Measurements from ENCODE around the gene USP13. TPM values are rescaled to one million over a fixed set of nuclear protein-coding genes. Genes with fewer than 3 reads are reported as not detected.

USP13 gene
- total RNA-seq, 1 experiment from 2014 or later = 22.7 TPM

GRCh38 chr3:179606534-179607085 lies 46.2 kb upstream of the USP13 start (continued):
- TF ChIP-seq, protein P1, sequence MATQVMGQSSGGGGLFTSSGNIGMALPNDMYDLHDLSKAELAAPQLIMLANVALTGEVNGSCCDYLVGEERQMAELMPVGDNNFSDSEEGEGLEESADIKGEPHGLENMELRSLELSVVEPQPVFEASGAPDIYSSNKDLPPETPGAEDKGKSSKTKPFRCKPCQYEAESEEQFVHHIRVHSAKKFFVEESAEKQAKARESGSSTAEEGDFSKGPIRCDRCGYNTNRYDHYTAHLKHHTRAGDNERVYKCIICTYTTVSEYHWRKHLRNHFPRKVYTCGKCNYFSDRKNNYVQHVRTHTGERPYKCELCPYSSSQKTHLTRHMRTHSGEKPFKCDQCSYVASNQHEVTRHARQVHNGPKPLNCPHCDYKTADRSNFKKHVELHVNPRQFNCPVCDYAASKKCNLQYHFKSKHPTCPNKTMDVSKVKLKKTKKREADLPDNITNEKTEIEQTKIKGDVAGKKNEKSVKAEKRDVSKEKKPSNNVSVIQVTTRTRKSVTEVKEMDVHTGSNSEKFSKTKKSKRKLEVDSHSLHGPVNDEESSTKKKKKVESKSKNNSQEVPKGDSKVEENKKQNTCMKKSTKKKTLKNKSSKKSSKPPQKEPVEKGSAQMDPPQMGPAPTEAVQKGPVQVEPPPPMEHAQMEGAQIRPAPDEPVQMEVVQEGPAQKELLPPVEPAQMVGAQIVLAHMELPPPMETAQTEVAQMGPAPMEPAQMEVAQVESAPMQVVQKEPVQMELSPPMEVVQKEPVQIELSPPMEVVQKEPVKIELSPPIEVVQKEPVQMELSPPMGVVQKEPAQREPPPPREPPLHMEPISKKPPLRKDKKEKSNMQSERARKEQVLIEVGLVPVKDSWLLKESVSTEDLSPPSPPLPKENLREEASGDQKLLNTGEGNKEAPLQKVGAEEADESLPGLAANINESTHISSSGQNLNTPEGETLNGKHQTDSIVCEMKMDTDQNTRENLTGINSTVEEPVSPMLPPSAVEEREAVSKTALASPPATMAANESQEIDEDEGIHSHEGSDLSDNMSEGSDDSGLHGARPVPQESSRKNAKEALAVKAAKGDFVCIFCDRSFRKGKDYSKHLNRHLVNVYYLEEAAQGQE (IDR thresholded peaks at IDR 0.05; ENCODE audit: low read depth) = no peak
- TF ChIP-seq FOSL1 (IDR thresholded peaks at IDR 0.05; ENCODE audit: low read depth) = no peak
- TF ChIP-seq YY1 (IDR thresholded peaks at IDR 0.05; ENCODE audit: extremely low read depth, insufficient replicate concordance, low read depth, low read length) = no peak
- TF ChIP-seq SP1 (IDR thresholded peaks at IDR 0.05; ENCODE audit: low read depth) = no peak
- no peak for TF ChIP-seq EGR1 (IDR thresholded peaks at IDR 0.05; ENCODE audit: low read depth)
- no peak for TF ChIP-seq CEBPB (IDR thresholded peaks at IDR 0.05; ENCODE audit: low read depth)
- TF ChIP-seq, protein P2, sequence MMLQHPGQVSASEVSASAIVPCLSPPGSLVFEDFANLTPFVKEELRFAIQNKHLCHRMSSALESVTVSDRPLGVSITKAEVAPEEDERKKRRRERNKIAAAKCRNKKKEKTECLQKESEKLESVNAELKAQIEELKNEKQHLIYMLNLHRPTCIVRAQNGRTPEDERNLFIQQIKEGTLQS (IDR thresholded peaks at IDR 0.05) = no peak

DNA sequence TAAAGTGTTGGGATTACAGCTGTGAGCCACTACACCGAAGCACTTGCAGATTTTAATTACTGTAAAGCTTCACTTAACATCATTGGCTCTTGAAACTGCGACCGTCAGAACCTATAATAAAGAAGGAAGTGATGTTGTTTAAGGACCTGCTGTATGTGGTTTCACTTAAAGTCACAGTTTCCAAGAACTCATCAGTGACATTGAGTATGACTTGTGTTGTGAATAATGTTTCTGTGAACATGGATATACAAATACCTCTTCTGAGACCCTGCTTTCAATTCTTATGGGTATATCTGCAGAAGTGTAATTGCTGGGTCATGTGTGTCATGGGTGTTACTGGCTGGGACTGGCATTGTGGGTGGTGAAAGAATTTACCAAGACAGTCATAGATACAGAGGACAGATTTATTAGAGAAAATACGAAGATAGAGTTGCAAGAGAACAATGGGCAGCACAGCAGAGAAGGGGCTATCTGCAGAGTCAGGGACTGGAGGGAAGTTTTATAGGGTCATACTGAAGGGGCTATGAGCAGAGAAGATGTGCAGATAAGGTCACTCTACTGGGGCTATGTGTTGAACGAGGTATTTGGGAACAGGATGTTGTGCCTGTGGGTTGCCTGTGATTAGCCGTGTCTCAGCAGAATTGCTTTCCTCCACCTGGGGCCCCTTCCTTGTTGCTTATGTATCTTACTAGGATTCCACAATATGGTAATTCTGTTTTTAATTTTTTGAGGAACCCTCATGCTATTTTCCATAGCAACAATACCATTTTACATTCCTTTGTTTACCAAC lies 43.7 kb upstream of the USP13 start:
- ChIA-PET RAD21 (ENCODE audit: low non-redundant PET in 1 of 2, low total read pairs in 2 of 2, uncharacterized antibody in 2 of 2, unreplicated experiment in 2 of 2) (no interaction called here), POLR2A (no interaction called here), CTCF (no interaction called here)
- Histone ChIP-seq H3K4me2 (ENCODE audit: low read length) (no peak overlapping the region), H4K20me1 (ENCODE audit: insufficient read depth) (no peaks in the 10 kb centered on the region), H3K27me3 (ENCODE audit: insufficient read depth, low read length) (no peaks in the 10 kb centered on the region), H3K9me2 (ENCODE audit: insufficient read depth) (no peaks in the 10 kb centered on the region), H3K27ac (ENCODE audit: low read depth, low read length) (no peak overlapping the region), H3K9ac (ENCODE audit: low read length) (no peak overlapping the region), H3K79me2 (ENCODE audit: insufficient read depth, low read length) (peaks cover 72% of the 10 kb centered on the region), H3K9me3 (ENCODE audit: control insufficient read depth in 1 of 2, insufficient read depth in 1 of 2, low read depth in 1 of 2, low read length in 2 of 2) (no peaks in the 10 kb centered on the region), H3K36me3 (ENCODE audit: control insufficient read depth in 1 of 2, insufficient read depth in 2 of 2, low read length in 2 of 2) (0 out of 4 replicates have a peak, but pooled peaks cover 0 to 11% of the 10 kb centered on the region in 2 experiments), H3K4me1 (ENCODE audit: control insufficient read depth in 1 of 2, insufficient read depth in 2 of 2, low read length in 2 of 2) (no peaks in the 10 kb centered on the region), H3K4me3 (replicated peaks in 1 of 2; ENCODE audit: low read depth in 1 of 2, low read length in 2 of 2) (no peak overlapping the region), H2AFZ (ENCODE audit: low read depth, low read length, poor library complexity, severe bottlenecking) (no peak overlapping the region)
- ATAC-seq (no peak), DNase-seq (ENCODE audit: low read depth, low spot score) (no peak)
- BruUV-seq (replicated peaks) = no TSS peak
- TF ChIP-seq, protein P1 (IDR thresholded peaks at IDR 0.05; ENCODE audit: low read depth) = no peak
- no peak for TF ChIP-seq ZBTB33 (IDR thresholded peaks at IDR 0.05; ENCODE audit: extremely low read depth, insufficient replicate concordance, low read length)
- TF ChIP-seq EGR1 (IDR thresholded peaks at IDR 0.05; ENCODE audit: low read depth) = no peak
- TF ChIP-seq TCF7L2 (IDR thresholded peaks at IDR 0.05; ENCODE audit: borderline replicate concordance, extremely low read depth, insufficient read depth, insufficient read length) = no peak
- TF ChIP-seq SRF (IDR thresholded peaks at IDR 0.05; ENCODE audit: low read depth) = no peak
- TF ChIP-seq YY1 (IDR thresholded peaks at IDR 0.05; ENCODE audit: extremely low read depth, insufficient replicate concordance, low read depth, low read length) = no peak
- no peak for TF ChIP-seq FOSL1 (IDR thresholded peaks at IDR 0.05; ENCODE audit: low read depth)
- no peak for TF ChIP-seq ELF1 (IDR thresholded peaks at IDR 0.05; ENCODE audit: borderline replicate concordance, low read depth)
- intact Hi-C loops (cut with micrococcal nuclease) = no loop called here

Measured in HCT116 (cell line).